ENCODE measurements around the gene DAB2IP. TPM values are rescaled to one million over a fixed set of nuclear protein-coding genes. Genes with fewer than 3 reads are reported as not detected.
"Not testable (repeated sequence)": the region's sequence is repeated elsewhere in the genome, so short reads cannot be mapped to it uniquely, and the experiment has no call there.

Gene DAB2IP
- total and polyA plus RNA-seq, 5 donors, result 25.5 to 55.0 (median 42.1) TPM

DNA sequence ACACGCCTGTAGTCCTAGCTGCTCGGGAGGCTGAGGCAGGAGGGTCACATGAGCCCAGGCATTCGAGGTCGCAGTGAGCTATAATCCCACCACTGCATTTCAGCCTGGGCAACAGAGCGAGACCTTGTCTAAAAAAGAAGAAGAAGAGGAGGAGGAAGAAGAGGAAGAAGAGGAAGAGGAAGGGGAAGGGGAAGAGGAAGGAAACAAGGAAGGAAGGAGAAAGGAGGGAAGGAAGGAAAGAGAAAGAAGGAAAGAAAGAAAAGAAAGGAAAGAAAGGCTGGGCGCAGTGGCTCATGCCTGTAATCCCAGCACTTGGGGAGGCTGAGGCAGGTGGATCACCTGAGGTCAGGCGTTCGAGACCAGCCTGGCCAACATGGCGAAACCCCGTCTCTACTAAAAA is 7.4 kb upstream of the DAB2IP start:
- H3K4me3 ChIP-seq (ENCODE audit: low read length); intact Hi-C loops (cut with DNase I); H3K27ac ChIP-seq (ENCODE audit: low read length); H3K27me3 ChIP-seq (ENCODE audit: control insufficient read depth, insufficient read depth); H3K9me3 ChIP-seq (ENCODE audit: control insufficient read depth, low read length); ATAC-seq; H3K4me1 ChIP-seq (ENCODE audit: control insufficient read depth, insufficient read depth, low read length): not testable (repeated sequence)
- 91% methylated on average over 10 of the region's 10 CpGs for WGBS
- DNase-seq, result peak in 1 of 3 donors; percentile 1

DNA sequence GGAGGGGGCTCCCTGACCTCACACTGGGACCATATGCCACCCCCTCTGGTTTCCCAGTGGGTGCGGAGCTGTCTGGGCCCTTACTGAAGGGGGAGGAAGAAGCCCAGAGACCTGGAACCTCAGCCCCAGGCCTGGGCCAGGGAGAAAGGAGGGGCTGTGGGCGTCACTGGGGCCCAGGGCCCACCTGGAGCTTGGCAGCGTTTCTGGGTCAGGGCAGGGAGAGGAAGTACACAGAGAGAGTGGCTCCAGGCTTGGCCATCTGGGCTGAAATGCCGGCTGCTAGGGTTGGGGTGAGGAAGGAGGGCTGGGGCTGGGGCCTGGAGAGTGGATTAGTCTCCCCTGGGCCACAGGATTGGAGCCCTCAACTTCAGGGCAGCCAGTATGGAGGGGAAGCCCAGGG is 6.4 kb upstream of the DAB2IP start:
- ATAC-seq (peak; percentile 7 to 16), DNase-seq (peak in 1 of 3 donors; percentile 69)
- WGBS, result 35% methylated on average over 4 of the region's 4 CpGs
- intact Hi-C loops (cut with DNase I), result no loop called here
- Histone ChIP-seq H3K27me3 (ENCODE audit: control insufficient read depth, insufficient read depth) (no peaks in the 10 kb centered on the region), H3K4me1 (ENCODE audit: control insufficient read depth, insufficient read depth, low read length) (peaks cover 7% of the 10 kb centered on the region), H3K9me3 (ENCODE audit: control insufficient read depth, low read length) (no peaks in the 10 kb centered on the region), H3K4me3 (ENCODE audit: low read length) (no peak overlapping the region), H3K27ac (ENCODE audit: low read length) (no peak overlapping the region)

DNA sequence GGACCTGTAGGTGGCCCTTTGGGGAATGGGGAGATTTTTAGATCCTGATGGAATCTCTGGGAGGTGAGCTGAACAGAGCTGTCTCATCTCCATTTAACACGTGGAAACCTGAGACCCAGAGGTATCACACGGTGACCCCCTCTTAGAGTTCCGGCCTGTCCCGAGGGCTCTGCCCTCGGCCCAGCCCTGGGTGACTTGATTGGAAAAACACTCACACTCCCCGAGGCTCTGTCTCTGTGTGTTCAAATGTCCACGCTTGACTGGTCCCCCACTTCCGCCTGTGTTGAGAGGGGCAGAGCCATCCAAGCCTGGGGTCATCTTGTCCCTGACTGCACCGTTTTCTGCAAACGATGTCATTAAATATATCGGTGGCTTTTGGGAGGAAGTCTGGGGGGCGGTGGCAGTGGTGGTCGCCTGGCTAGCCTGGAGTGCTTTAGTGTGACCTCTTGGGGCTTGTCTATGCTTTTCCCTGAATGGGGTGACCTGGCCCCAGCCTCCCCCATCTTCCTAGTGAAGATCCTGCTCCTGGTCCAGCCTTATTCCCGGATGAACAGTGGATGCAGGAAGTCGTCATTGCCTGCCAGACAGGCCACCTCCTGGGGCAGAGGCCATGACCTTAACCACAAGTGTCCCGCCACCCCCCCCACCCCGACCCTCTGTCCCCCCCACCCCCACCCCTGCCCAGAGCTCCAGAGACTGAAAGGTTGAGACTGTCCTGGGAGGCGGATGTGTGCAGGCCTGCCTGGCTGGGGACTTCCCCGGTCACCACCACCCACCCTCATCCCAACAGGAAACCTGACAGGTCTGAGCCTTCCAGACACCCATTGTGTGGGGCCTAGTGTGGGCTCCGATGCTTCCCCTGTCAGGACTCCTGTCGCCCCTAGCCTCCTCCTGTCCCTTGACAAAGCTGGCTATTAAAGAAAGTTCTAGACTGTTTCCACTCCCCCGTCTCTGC is 5.3 kb upstream of the DAB2IP start:
- H3K27me3 ChIP-seq (ENCODE audit: control insufficient read depth, insufficient read depth), result no peaks in the 10 kb centered on the region
- H3K9me3 ChIP-seq (ENCODE audit: control insufficient read depth, low read length), result no peaks in the 10 kb centered on the region
- H3K4me1 ChIP-seq (ENCODE audit: control insufficient read depth, insufficient read depth, low read length), result peaks cover 9% of the 10 kb centered on the region
- ATAC-seq (peak in 1 of 2 donors; percentile 39), DNase-seq (peak in 2 of 3 donors; percentile 57)
- H3K4me3 ChIP-seq (ENCODE audit: low read length), result no peak overlapping the region
- intact Hi-C loops (cut with DNase I), result no loop called here
- 58% methylated on average over 22 of the region's 22 CpGs for WGBS
- peak overlapping the region; percentile 69 for H3K27ac ChIP-seq (ENCODE audit: low read length)

DNA sequence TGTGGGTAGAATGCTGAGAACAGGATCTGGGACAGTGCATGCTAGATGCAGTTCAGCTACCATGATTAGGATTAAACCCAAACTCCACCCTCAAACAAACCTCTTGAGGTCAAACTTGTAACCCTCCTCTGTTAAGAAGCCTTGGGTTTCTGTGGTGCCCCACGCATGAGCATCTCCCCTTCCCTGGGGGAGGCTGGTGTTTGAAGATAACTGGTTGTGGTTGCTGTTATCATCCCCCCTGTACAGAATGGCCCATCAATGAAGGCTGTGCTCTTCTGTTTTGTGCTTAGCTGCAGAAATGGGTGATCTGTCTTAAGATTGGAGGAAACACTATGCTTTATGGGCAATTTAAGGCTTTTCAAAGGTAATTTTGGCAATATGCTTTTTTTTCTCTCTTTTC is 4.4 kb upstream of the DAB2IP start:
- Histone ChIP-seq H3K4me1 (ENCODE audit: control insufficient read depth, insufficient read depth, low read length) (peaks cover 12% of the 10 kb centered on the region), H3K9me3 (ENCODE audit: control insufficient read depth, low read length) (no peaks in the 10 kb centered on the region), H3K27me3 (ENCODE audit: control insufficient read depth, insufficient read depth) (no peaks in the 10 kb centered on the region), H3K4me3 (ENCODE audit: low read length) (no peak overlapping the region), H3K27ac (ENCODE audit: low read length) (no peak overlapping the region)
- ATAC-seq, result no peak
- WGBS, result 73% methylated on average over 1 of the region's 1 CpG
- intact Hi-C loops (cut with DNase I), result no loop called here
- no peak for DNase-seq

DNA sequence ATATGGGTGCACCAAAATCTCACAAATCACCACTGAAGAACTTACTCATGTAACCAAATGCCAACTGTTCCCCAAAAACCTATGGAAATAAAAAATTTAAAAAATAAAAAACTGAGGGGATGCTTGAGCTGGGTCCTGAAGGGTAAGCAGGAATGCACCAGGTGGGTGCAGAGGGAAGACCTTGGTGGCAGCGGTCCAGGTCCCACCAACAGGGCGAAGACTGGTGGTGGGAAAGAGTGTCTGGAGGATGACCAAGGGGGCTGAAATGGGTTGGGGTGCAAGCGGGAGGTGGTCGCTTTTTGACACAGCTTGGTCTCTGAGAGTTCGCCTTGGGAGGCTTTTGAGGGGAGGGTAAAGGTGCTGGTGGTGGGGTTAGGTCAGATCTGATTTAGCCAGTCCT is 3.3 kb upstream of the DAB2IP start:
- Histone ChIP-seq H3K4me3 (ENCODE audit: low read length) (no peak overlapping the region), H3K27ac (ENCODE audit: low read length) (no peak overlapping the region), H3K4me1 (ENCODE audit: control insufficient read depth, insufficient read depth, low read length) (peaks cover 18% of the 10 kb centered on the region), H3K9me3 (ENCODE audit: control insufficient read depth, low read length) (no peaks in the 10 kb centered on the region), H3K27me3 (ENCODE audit: control insufficient read depth, insufficient read depth) (no peaks in the 10 kb centered on the region)
- intact Hi-C loops (cut with DNase I), result no loop called here
- peak in 1 of 3 donors; percentile 33 for DNase-seq
- no peak for ATAC-seq
- 96% methylated on average over 5 of the region's 5 CpGs for WGBS

DNA sequence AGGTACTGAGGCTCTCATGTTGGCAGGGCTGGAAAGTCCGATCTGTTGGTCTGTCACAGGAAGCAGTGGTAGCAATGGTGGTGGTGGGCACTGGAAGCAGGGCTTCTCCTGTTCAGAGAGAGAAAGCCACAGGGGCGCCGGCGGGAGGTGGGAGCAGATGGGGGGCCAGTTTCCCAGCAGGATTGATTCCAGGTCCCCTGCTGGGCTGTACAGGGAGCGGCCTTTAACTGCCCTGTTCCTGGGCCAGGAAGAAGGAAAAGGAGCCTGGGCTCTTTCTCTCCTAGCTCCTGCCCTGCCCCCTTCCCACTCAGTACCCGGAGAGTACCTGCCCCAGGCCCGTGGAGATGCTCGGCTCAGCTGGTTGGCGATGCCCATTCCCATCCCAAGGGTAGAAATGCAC is 2.6 kb upstream of the DAB2IP start:
- Histone ChIP-seq H3K4me3 (ENCODE audit: low read length) (no peak overlapping the region), H3K27ac (ENCODE audit: low read length) (no peak overlapping the region), H3K9me3 (ENCODE audit: control insufficient read depth, low read length) (no peaks in the 10 kb centered on the region), H3K27me3 (ENCODE audit: control insufficient read depth, insufficient read depth) (no peaks in the 10 kb centered on the region), H3K4me1 (ENCODE audit: control insufficient read depth, insufficient read depth, low read length) (peaks cover 18% of the 10 kb centered on the region)
- WGBS, result 84% methylated on average over 9 of the region's 9 CpGs
- DNase-seq (peak in 1 of 3 donors; percentile 47), ATAC-seq (no peak)
- intact Hi-C loops (cut with DNase I), result no loop called here

DNA sequence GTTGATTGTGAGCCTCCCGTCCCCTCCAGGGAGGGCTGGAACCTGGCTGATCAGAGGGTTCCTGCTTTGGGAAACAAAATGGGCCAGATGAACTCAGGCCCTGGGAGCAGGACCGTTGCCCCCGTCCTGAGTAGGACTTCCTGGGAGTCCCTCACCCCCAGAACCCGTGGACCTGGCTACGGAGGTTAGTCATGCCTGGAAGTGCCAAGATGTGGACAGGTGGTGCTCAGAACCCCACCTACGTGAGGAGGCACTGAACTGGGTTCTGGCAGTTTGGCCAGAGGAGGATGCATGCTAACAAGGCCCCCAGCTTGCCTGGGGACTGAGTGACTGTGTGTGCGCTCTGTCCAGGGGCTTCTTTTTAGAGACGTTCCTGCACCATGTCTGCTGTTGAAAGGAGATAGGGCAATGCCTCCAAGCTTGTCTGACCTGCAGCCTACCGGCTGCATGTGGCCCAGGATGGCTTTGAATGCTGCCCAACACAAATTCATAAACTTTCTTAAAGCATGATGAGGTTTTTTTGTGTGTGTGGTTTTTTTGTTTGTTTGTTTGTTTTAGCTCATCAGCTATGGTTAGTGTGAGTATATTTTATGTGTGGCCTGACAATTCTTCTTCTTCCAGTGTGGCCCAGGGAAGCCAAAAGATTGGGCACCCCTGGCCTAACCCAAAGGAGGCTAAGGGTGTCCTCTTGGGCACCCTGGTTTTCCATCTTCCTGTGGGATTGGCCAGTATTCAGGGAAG is 1.8 kb upstream of the DAB2IP start:
- WGBS, result 58% methylated on average over 9 of the region's 9 CpGs
- DNase-seq, result peak in 1 of 3 donors; percentile 31
- intact Hi-C loops (cut with DNase I), result no loop called here
- no peak overlapping the region for H3K4me3 ChIP-seq (ENCODE audit: low read length)
- ATAC-seq, result no peak
- peaks cover 24% of the 10 kb centered on the region for H3K4me1 ChIP-seq (ENCODE audit: control insufficient read depth, insufficient read depth, low read length)
- no peak overlapping the region for H3K27ac ChIP-seq (ENCODE audit: low read length)
- H3K9me3 ChIP-seq (ENCODE audit: control insufficient read depth, low read length), result no peaks in the 10 kb centered on the region
- no peaks in the 10 kb centered on the region for H3K27me3 ChIP-seq (ENCODE audit: control insufficient read depth, insufficient read depth)

DNA sequence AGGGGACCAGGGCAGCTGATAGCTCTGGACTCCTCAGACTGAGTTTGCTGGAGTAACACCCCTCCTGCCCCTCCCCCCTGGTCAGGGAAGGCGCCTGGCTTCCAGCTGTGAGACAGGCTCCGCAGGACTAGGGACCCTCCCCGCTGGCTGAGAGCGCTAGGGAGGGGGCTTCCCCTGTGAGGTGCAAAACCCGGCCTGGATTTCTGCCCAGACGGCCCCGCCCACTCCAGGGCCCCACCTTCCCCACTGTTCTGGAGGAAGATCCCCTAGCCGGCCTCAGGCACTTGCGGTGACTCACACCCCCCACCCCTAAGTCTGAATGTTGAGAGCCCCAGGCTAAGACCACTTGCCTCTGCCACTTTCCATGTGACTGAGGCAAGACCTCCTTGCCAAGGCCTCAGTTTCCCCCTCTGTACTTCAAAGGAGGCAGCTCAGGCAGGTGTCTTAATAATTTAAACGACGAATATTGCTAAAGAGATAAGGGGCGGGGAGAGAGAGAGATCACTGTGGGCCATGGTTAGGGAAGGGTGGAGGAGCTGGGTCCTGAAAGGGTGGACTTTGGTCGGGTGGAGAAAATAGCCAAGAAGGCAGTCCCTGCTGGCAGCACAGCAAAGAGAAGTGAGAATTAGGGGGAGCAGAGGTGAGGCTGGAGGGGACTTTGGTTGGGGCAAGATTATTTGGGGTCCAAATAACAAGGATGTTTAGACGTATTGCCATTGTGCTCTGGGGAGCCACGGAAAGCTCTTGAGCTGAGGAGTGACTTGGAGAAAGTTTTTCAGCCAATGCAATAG is 1.0 kb upstream of the DAB2IP start:
- 9% methylated on average over 15 of the region's 15 CpGs for WGBS
- H3K9me3 ChIP-seq (ENCODE audit: control insufficient read depth, low read length), result no peaks in the 10 kb centered on the region
- H3K4me1 ChIP-seq (ENCODE audit: control insufficient read depth, insufficient read depth, low read length), result peaks cover 21% of the 10 kb centered on the region
- H3K27me3 ChIP-seq (ENCODE audit: control insufficient read depth, insufficient read depth), result no peaks in the 10 kb centered on the region
- peak; percentile 68 to 86 (median 84) for DNase-seq
- no peak overlapping the region for H3K4me3 ChIP-seq (ENCODE audit: low read length)
- intact Hi-C loops (cut with DNase I), result no loop called here
- H3K27ac ChIP-seq (ENCODE audit: low read length), result no peak overlapping the region
- peak; percentile 39 to 60 for ATAC-seq

DNA sequence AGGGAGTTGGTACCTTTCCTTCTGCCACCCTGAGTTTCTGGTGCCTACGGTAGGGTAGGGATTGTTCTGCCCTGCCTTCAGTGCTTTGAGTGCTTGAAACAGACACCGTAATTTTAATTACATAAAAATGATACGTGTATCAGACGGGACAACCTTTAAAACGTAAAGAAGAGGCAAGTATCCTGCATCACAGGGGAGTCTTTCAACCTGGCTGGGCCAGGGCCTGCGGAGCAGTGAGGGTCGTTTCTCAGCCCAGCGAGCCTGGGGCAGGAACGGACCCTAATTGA is 483 bp upstream of the DAB2IP start:
- Histone ChIP-seq H3K4me3 (ENCODE audit: low read length) (peak overlapping the region; percentile 88), H3K9me3 (ENCODE audit: control insufficient read depth, low read length) (no peaks in the 10 kb centered on the region), H3K27me3 (ENCODE audit: control insufficient read depth, insufficient read depth) (no peaks in the 10 kb centered on the region), H3K4me1 (ENCODE audit: control insufficient read depth, insufficient read depth, low read length) (peaks cover 20% of the 10 kb centered on the region), H3K27ac (ENCODE audit: low read length) (peak overlapping the region; percentile 91)
- intact Hi-C loops (cut with DNase I), result no loop called here
- WGBS, result 18% methylated on average over 9 of the region's 9 CpGs
- no peak for ATAC-seq
- no peak for DNase-seq

DNA sequence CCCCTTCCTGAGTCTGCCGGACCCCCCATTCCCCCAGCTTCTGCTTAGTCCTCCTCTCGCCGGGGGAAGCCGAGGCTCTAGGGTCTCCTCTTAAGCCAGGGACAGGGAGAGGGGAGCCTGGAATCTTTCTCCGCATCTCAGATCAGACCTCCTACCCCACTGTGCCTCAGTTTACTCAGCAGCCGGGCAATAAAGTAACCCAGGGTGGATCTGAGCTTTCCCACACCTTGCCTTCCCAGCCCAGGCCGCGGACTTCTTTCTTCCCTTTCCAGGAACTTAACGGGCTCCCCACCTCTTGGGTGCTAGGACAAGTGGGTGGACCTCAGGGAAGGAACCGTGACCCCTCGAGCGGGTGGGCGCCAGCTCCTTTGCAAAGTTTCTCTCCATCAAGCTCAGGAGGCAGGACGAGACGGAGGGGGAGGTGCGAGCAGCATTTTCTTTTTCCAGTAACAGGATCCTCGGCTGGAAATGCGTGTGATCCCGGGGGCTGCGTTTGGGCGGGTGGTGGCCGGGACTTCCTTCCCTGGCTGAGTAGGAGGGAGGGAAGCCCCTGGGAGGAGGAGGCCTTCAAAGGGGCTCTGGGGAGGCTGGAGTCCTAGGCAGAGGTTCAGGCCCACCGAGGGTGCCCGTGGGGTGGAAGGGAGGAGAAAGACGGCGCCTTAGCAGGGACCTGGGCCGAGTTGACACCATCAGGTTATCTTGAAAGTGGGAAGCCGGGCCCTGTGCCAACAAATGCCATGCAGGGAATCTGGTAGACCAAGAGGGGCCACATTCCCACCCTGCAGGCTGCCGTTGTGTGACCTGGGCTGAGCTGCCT is 795 bp downstream of the DAB2IP start:
- Histone ChIP-seq H3K27me3 (ENCODE audit: control insufficient read depth, insufficient read depth) (no peaks in the 10 kb centered on the region), H3K9me3 (ENCODE audit: control insufficient read depth, low read length) (no peaks in the 10 kb centered on the region), H3K27ac (ENCODE audit: low read length) (peak overlapping the region; percentile 91), H3K4me3 (ENCODE audit: low read length) (peak overlapping the region; percentile 88), H3K4me1 (ENCODE audit: control insufficient read depth, insufficient read depth, low read length) (peaks cover 21% of the 10 kb centered on the region)
- 2% methylated on average over 29 of the region's 29 CpGs for WGBS
- peak; percentile 61 to 88 (median 69) for DNase-seq
- peak in 1 of 2 donors; percentile 42 for ATAC-seq
- intact Hi-C loops (cut with DNase I), result no loop called here

Data from right cardiac atrium (tissue), 5 donors.